A673 (cell line): ENCODE measurements around the gene FAAH. TPM values are rescaled to one million over a fixed set of nuclear protein-coding genes. Genes with fewer than 3 reads are reported as not detected.

Source experiments
- BruUV-seq: library from RNA; stranded (reverse); fragments of 400-500 nt; replicated peaks from 2 replicates; lab custom pipeline; 2021; lab: Mats Ljungman, UMichigan
- CTCF ChIA-PET: fragments of 300-600 bp; sonication (Branson Sonifier 250); formaldehyde crosslinking; loops from one replicate; lab custom pipeline; 2022; ENCODE audit warnings: antibody characterized with exemption; lab: Charles Lee
- POLR2A ChIA-PET: fragments of 300-600 bp; sonication (Branson Sonifier 250); formaldehyde crosslinking; loops from one replicate; lab custom pipeline; 2022; ENCODE audit warnings: antibody characterized with exemption; ENCODE audit not compliant: low non-redundant PET; lab: Charles Lee
- DNase-seq: peaks from one replicate; pipeline ENCODE4 v3.0.0-alpha.2; 2015; ENCODE audit warnings: low spot score
- H3K27ac ChIP-seq: fragments of 200-600 bp; sonication (generic); 2 replicates; pipeline ENCODE4 v1.5.1; 2016; ENCODE audit warnings: mixed run types, low read depth, mild to moderate bottlenecking, mixed read lengths, antibody characterized with exemption, low read length; ENCODE audit not compliant: poor library complexity, severe bottlenecking
- H3K27me3 ChIP-seq: fragments of 200-600 bp; sonication (generic); replicated peaks from 2 replicates; pipeline ENCODE4 v1.6.1; 2017; ENCODE audit warnings: mixed run types, low read depth, mild to moderate bottlenecking, mixed read lengths, antibody characterized with exemption, low read length; ENCODE audit not compliant: insufficient read depth, poor library complexity
- H3K36me3 ChIP-seq: fragments of 200-600 bp; sonication (generic); 2 replicates; pipeline ENCODE4 v1.6.1; 2016; ENCODE audit warnings: mixed run types, mild to moderate bottlenecking, mixed read lengths, antibody characterized with exemption, low read length; ENCODE audit not compliant: insufficient read depth, poor library complexity, severe bottlenecking
- H3K4me1 ChIP-seq: fragments of 200-600 bp; sonication (generic); 2 replicates; pipeline ENCODE4 v1.6.1; 2017; ENCODE audit warnings: mixed run types, mild to moderate bottlenecking, mixed read lengths, antibody characterized with exemption, low read length; ENCODE audit not compliant: insufficient read depth, poor library complexity, severe bottlenecking
- H3K4me3 ChIP-seq: fragments of 200-600 bp; sonication (generic); 2 replicates; pipeline ENCODE4 v1.5.1; 2016; ENCODE audit warnings: low read depth, mixed run types, mild to moderate bottlenecking, mixed read lengths, low read length; ENCODE audit not compliant: poor library complexity, severe bottlenecking
- H3K9me3 ChIP-seq: fragments of 200-600 bp; sonication (generic); 2 replicates; pipeline ENCODE4 v1.6.1; 2016; ENCODE audit warnings: mixed run types, low read depth, mild to moderate bottlenecking, mixed read lengths, antibody characterized with exemption, low read length; ENCODE audit not compliant: poor library complexity, severe bottlenecking
- CTCF ChIP-seq: fragments of 300-800, 200-600 bp; sonication (generic); conservative IDR thresholded peaks from 2 replicates; pipeline ENCODE4 v1.5.1; 2017; ENCODE audit warnings: low read depth, mild to moderate bottlenecking, antibody characterized with exemption, low read length, moderate library complexity, mixed read lengths
- EZH2 ChIP-seq: fragments of 200-600 bp; sonication (generic); IDR thresholded peaks from 2 replicates; pipeline ENCODE4 v1.6.1; 2017; ENCODE audit warnings: borderline replicate concordance, low read depth, mild to moderate bottlenecking, mixed read lengths, antibody characterized with exemption, low read length; ENCODE audit not compliant: poor library complexity, severe bottlenecking
- intact Hi-C: fragments of 100-400 bp; cut with micrococcal nuclease; formaldehyde crosslinking; loops from one replicate; pipeline ENCODE4 v1.10.0; 2022; ENCODE audit not compliant: unreplicated experiment
- total RNA-seq: library from RNA; stranded (reverse); gene quantifications from 2 replicates; pipeline ENCODE4 v1.2.3, GENCODE V29; 2021

Gene FAAH
- total RNA-seq, 1 experiment from 2014 or later = 3.2 TPM

GRCh38 chr1:46436844-46437243, 42.7 kb downstream of the FAAH start:
- intact Hi-C loops = no loop called here
- no peak for DNase-seq
- CTCF ChIA-PET = no interaction called here
- POLR2A ChIA-PET = no interaction called here
- Histone ChIP-seq H3K4me1 (no peaks in the 10 kb centered on the region), H3K4me3 (no peak overlapping the region), H3K9me3 (no peaks in the 10 kb centered on the region), H3K27me3 (peaks cover 7% of the 10 kb centered on the region), H3K36me3 (no peaks in the 10 kb centered on the region), H3K27ac (no peak overlapping the region)
- no TSS peak for BruUV-seq
- no peak for TF ChIP-seq EZH2
- no peak for TF ChIP-seq CTCF

GRCh38 chr1:46437723-46438122, 43.6 kb downstream of the FAAH start:
- Histone ChIP-seq H3K27me3 (peaks cover 7% of the 10 kb centered on the region), H3K36me3 (no peaks in the 10 kb centered on the region), H3K27ac (no peak overlapping the region), H3K9me3 (no peaks in the 10 kb centered on the region), H3K4me1 (no peaks in the 10 kb centered on the region), H3K4me3 (no peak overlapping the region)
- TF ChIP-seq CTCF = no peak
- TF ChIP-seq EZH2 = no peak
- intact Hi-C loops = no loop called here
- DNase-seq = no peak
- CTCF ChIA-PET = no interaction called here
- POLR2A ChIA-PET = no interaction called here
- BruUV-seq = no TSS peak

GRCh38 chr1:46438346-46438745, 44.2 kb downstream of the FAAH start:
- Histone ChIP-seq H3K9me3 (no peaks in the 10 kb centered on the region), H3K4me3 (no peak overlapping the region), H3K36me3 (no peaks in the 10 kb centered on the region), H3K27ac (no peak overlapping the region), H3K27me3 (peaks cover 7% of the 10 kb centered on the region), H3K4me1 (no peaks in the 10 kb centered on the region)
- ChIA-PET POLR2A (no interaction called here), CTCF (no interaction called here)
- DNase-seq = no peak
- TF ChIP-seq CTCF (no peak), EZH2 (no peak)
- no TSS peak for BruUV-seq
- intact Hi-C loops = no loop called here
